Naive thymus-derived CD4-positive, alpha-beta T cell (primary cell): ENCODE results near the gene ATP1A2. TPM values are rescaled to one million over a fixed set of nuclear protein-coding genes. Genes with fewer than 3 reads are reported as not detected.

Experiments used
- ATAC-seq: fragments of 150-1000 bp; cut with Tn5 transposase; 2 replicates; pipeline ENCODE4 v1.10.0; 2021; ENCODE audit warnings: mild to moderate bottlenecking, moderate library complexity
- CTCF ChIA-PET: fragments of 350-600 bp; sonication (Branson Sonifier 250); formaldehyde crosslinking; loops from one replicate; lab custom pipeline; 2021; ENCODE audit warnings: antibody characterized with exemption; lab: Charles Lee
- POLR2A ChIA-PET: fragments of 350-600 bp; sonication (Branson Sonifier 250); formaldehyde crosslinking; loops from one replicate; lab custom pipeline; 2021; ENCODE audit warnings: antibody characterized with exemption, inconsistent platforms; lab: Charles Lee
- DNase-seq, 9 donors: peaks; one replicate each; pipeline versions ENCODE4 v3.0.0 to v3.0.0-alpha.2; 2020 to 2022; ENCODE audit warnings: mixed read lengths in 1 of 9
- H3K27ac ChIP-seq: one replicate; pipeline ENCODE4 v1.7.0; 2013; ENCODE audit warnings: mild to moderate bottlenecking, low read depth, low read length, moderate library complexity
- H3K27me3 ChIP-seq, 2 donors: one replicate each; pipeline ENCODE4 v1.7.0; 2013; ENCODE audit warnings: low read length in 2 of 2, mild to moderate bottlenecking in 2 of 2, moderate library complexity in 2 of 2; ENCODE audit not compliant: control insufficient read depth in 2 of 2, insufficient read depth in 2 of 2
- H3K36me3 ChIP-seq, 3 experiments: 1 replicate in 2 of 3; 2 replicates in 1 of 3; pipeline ENCODE4 v1.7.0; 2013; ENCODE audit warnings: low read length in 3 of 3, mild to moderate bottlenecking in 3 of 3, moderate library complexity in 1 of 3; ENCODE audit not compliant: insufficient read depth in 3 of 3, control insufficient read depth in 2 of 3
- H3K4me1 ChIP-seq, 2 donors: one replicate each; pipeline ENCODE4 v1.7.0; 2013; ENCODE audit warnings: low read length in 2 of 2, mild to moderate bottlenecking in 2 of 2, moderate library complexity in 1 of 2; ENCODE audit not compliant: control insufficient read depth in 2 of 2, insufficient read depth in 2 of 2
- H3K4me3 ChIP-seq: 2 replicates; pipeline ENCODE4 v1.7.0; 2013; ENCODE audit warnings: mild to moderate bottlenecking, low read length
- H3K9me3 ChIP-seq, 3 experiments: 1 replicate in 2 of 3; 2 replicates in 1 of 3; pipeline ENCODE4 v1.7.0; 2013; ENCODE audit warnings: low read length in 3 of 3; ENCODE audit not compliant: control insufficient read depth in 2 of 3
- H3K27ac Mint-ChIP-seq, 9 donors: one replicate each; pipeline ENCODE4 v1.8.0; 2020 to 2022; ENCODE audit warnings: mixed read lengths in 9 of 9, mild to moderate bottlenecking in 8 of 9, moderate library complexity in 5 of 9, inconsistent platforms in 2 of 9
- H3K27me3 Mint-ChIP-seq, 5 donors: one replicate each; pipeline ENCODE4 v1.8.0; 2021 to 2022; ENCODE audit warnings: mixed read lengths in 5 of 5, mild to moderate bottlenecking in 1 of 5
- H3K36me3 Mint-ChIP-seq, 5 donors: one replicate each; pipeline ENCODE4 v1.8.0; 2020 to 2022; ENCODE audit warnings: mixed read lengths in 5 of 5, mild to moderate bottlenecking in 3 of 5, inconsistent platforms in 1 of 5
- H3K4me1 Mint-ChIP-seq, 7 donors: one replicate each; pipeline ENCODE4 v1.8.0; 2020 to 2022; ENCODE audit warnings: mixed read lengths in 7 of 7, mild to moderate bottlenecking in 3 of 7, inconsistent platforms in 1 of 7
- H3K4me3 Mint-ChIP-seq, 10 donors: one replicate each; pipeline ENCODE4 v1.8.0; 2020 to 2022; ENCODE audit warnings: mild to moderate bottlenecking in 10 of 10, mixed read lengths in 10 of 10, moderate library complexity in 6 of 10, inconsistent platforms in 2 of 10
- H3K9me3 Mint-ChIP-seq, 11 donors: one replicate each; pipeline ENCODE4 v1.8.0; 2020 to 2022; ENCODE audit warnings: mixed read lengths in 11 of 11, mild to moderate bottlenecking in 4 of 11, inconsistent platforms in 1 of 11, moderate library complexity in 1 of 11
- intact Hi-C, 2 donors: fragments of 100-400 bp; cut with micrococcal nuclease; formaldehyde crosslinking; loops; one replicate each; pipeline ENCODE4 v1.15.1; 2023
- polyA plus RNA-seq, 2 donors: library from polyadenylated mRNA; unstranded; fragments of 300-500 nt; fragmentation: Illumina TruSeq; gene quantifications; one replicate each; pipeline ENCODE4 v1.2.3, GENCODE V29; 2021
- total RNA-seq, 6 experiments: library from RNA in 5 of 6; stranded (reverse) in 5 of 6; gene quantifications; 1 replicate in 5 of 6; 2 replicates in 1 of 6; pipeline ENCODE4 v1.2.3 and lab custom pipeline; 2021 to 2026

The ATP1A2 gene
- total and polyA plus RNA-seq, 7 experiments from 2014 or later: not detected

DNA sequence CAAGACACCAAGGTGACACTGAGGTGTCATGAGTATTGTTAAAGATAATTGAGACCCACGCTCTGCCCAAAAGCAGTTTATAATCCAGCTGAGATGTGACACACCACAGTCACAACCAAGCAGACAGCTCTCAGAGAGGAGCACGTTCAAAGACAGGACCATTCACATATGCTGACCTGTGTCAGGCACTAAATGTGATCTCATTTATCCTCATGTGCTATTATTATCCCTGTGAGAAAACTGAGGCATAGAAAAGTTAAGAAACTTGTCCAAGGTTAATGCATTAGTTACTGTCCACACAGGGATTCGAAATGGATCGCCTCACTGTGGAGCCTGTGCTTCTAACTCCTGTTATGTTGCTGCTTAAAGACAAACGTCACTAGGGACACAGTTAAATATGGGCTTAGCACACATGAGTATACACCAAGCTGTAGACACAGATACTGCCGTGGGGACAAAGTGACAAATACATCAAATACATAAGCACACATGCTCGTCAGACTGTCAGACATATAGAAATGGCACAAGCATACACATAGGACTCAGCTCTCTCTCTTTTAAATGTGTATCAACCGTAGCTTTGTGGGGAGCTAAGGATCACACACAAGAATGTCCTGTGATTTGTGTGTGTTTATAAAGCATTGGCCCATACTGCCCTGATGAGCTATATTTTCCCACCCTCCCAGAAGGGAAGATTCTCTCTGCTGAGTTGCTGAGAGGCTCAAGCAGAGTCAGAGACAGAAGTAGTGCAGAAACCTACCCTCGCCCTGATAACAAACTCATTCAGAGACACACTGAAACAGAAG is 13.6 kb upstream of the ATP1A2 start:
- no peak overlapping the region for H3K4me3 ChIP-seq
- intact Hi-C loops: loop anchor here (1.0 to 10.0 kb wide), 5 partner anchors 91 to 503 kb away; no protein-coding TSS in a partner anchor
- H3K4me1 Mint-ChIP-seq: peaks cover 27 to 55% (median 44%) of the 10 kb centered on the region in 7 donors

DNA sequence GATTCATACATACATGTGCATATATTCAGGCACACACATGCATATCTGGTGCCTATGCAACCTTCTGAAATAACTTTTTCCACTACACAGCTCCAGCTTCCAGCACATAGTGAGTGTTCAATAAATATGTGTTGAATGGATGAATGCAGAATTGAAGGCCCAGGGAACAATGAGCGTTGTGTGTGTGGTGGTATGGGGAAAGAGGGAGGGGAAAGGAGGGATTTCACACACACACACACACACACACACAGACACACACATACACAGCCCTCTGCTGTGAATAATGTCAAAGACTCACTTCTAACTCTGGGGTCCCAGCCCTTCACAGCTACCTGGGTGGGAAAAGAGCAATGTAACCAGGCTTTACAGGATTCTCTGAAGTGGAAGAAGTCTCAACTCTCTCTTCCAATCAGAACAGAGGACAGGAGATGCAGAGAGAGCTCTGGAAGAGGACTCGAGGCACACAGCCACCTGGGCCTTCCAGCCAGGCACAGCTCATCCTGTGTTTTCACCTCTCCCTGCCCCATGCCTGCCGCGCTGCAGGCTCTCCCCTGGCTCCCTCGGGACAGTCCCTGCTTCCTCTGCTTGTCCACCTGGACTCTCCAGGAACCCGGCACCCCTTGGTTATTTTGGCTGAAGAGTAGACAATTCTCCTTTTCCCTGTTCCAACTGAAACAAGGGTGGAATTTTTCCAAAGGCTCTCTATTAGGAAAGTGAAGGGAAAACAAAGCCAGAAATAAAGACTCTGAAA is 11.7 kb upstream of the ATP1A2 start:
- no peak overlapping the region for H3K4me3 Mint-ChIP-seq
- no peaks in the 10 kb centered on the region for H3K9me3 ChIP-seq
- no peak for ATAC-seq
- H3K36me3 Mint-ChIP-seq: no peaks in the 10 kb centered on the region
- H3K27me3 Mint-ChIP-seq: peaks cover 0 to 3% (median 0%) of the 10 kb centered on the region in 5 donors
- H3K4me3 ChIP-seq: no peak overlapping the region
- no peak overlapping the region for H3K27ac ChIP-seq
- H3K4me1 ChIP-seq: peaks cover 6 to 30% of the 10 kb centered on the region in 2 donors
- no peaks in the 10 kb centered on the region for H3K27me3 ChIP-seq
- DNase-seq: no peak
- peaks cover 0 to 2% (median 0%) of the 10 kb centered on the region in 11 donors for H3K9me3 Mint-ChIP-seq
- intact Hi-C loops: loop anchor here in 1 of 2 donors (10.0 kb wide), 1 partner anchor 501 kb away; no protein-coding TSS in a partner anchor
- ChIA-PET CTCF (interaction anchor here (0.7 to 2.4 kb wide), 6 partner anchors 17 to 148 kb away, joined by 3 to 10 read pairs (median 3); no protein-coding TSS in a partner anchor), POLR2A (interaction anchor here (3.9 kb wide), 1 partner anchor 18 kb away, joined by 15 read pairs; no protein-coding TSS in a partner anchor)
- H3K27ac Mint-ChIP-seq: peak overlapping the region in 7 of 9 donors; percentile 19 to 98 (median 80)
- H3K4me1 Mint-ChIP-seq: peaks cover 20 to 45% (median 34%) of the 10 kb centered on the region in 7 donors
- H3K36me3 ChIP-seq: no peaks in the 10 kb centered on the region

More for the DNA sequence above, 13.6 kb upstream of the ATP1A2 start:
- Mint-ChIP-seq H3K36me3 (no peaks in the 10 kb centered on the region), H3K27me3 (no peaks in the 10 kb centered on the region), H3K9me3 (peaks cover 0 to 2% (median 0%) of the 10 kb centered on the region in 11 donors), H3K4me3 (peak overlapping the region in 3 of 10 donors; percentile 70 to 85 (median 72)), H3K27ac (peak overlapping the region in 8 of 9 donors; percentile 89 to 99 (median 98))
- Histone ChIP-seq H3K4me1 (peaks cover 18 to 37% of the 10 kb centered on the region in 2 donors), H3K27me3 (no peaks in the 10 kb centered on the region), H3K9me3 (no peaks in the 10 kb centered on the region), H3K27ac (peak overlapping the region; percentile 96), H3K36me3 (peaks cover 0 to 4% (median 0%) of the 10 kb centered on the region in 3 experiments)
- ChIA-PET CTCF (interaction anchor here (0.6 to 3.3 kb wide), 15 partner anchors 10 to 277 kb away, joined by 3 to 42 read pairs (median 4); partner anchors contain the start of genes COPA and NCSTN), POLR2A (interaction anchor here (0.6 to 3.9 kb wide), 6 partner anchors 16 to 1634 kb away, joined by 3 to 15 read pairs (median 8); partner anchors contain the start of genes DCAF8 and PEX19)
- DNase-seq: no peak
- no peak for ATAC-seq

DNA sequence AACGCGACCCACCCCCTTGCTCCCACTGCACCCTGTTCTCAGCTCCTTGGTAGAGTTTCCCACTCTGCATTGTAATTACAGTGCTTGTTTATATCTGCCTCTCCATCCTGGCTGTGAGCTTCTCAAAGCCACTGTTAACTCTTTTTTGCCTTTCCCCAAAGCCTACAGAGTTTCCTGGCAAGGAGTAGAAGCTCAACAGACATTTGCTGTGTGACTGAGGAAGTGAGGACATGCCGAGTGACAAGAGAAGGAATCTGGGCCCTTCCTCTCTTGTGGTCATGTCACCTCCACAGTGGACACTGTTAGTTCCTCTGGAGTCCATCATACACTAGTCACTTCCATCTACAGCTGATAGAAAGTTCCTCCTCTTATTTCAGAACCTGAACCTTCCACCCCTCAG is 11.1 kb upstream of the ATP1A2 start:
- Histone ChIP-seq H3K4me3 (no peak overlapping the region), H3K9me3 (no peaks in the 10 kb centered on the region), H3K27me3 (no peaks in the 10 kb centered on the region), H3K27ac (no peak overlapping the region), H3K4me1 (peaks cover 6 to 24% of the 10 kb centered on the region in 2 donors), H3K36me3 (no peaks in the 10 kb centered on the region)
- no peaks in the 10 kb centered on the region for H3K36me3 Mint-ChIP-seq
- H3K4me1 Mint-ChIP-seq: peaks cover 16 to 40% (median 29%) of the 10 kb centered on the region in 7 donors
- DNase-seq (no peak), ATAC-seq (peak; percentile 44)
- no peak overlapping the region for H3K4me3 Mint-ChIP-seq
- peaks cover 0 to 6% (median 0%) of the 10 kb centered on the region in 5 donors for H3K27me3 Mint-ChIP-seq
- H3K27ac Mint-ChIP-seq: peak overlapping the region in 3 of 9 donors; percentile 9 to 78 (median 57)
- H3K9me3 Mint-ChIP-seq: peaks cover 0 to 2% (median 0%) of the 10 kb centered on the region in 11 donors
- POLR2A ChIA-PET: interaction anchor here (0.7 kb wide), 1 partner anchor 238 kb away, joined by 3 read pairs; no protein-coding TSS in a partner anchor
- intact Hi-C loops: loop anchor here in 1 of 2 donors (10.0 kb wide), 1 partner anchor 500 kb away; no protein-coding TSS in a partner anchor
- CTCF ChIA-PET: interaction anchor here (1.0 to 2.4 kb wide), 4 partner anchors 18 to 148 kb away, joined by 3 to 10 read pairs (median 4); no protein-coding TSS in a partner anchor

DNA sequence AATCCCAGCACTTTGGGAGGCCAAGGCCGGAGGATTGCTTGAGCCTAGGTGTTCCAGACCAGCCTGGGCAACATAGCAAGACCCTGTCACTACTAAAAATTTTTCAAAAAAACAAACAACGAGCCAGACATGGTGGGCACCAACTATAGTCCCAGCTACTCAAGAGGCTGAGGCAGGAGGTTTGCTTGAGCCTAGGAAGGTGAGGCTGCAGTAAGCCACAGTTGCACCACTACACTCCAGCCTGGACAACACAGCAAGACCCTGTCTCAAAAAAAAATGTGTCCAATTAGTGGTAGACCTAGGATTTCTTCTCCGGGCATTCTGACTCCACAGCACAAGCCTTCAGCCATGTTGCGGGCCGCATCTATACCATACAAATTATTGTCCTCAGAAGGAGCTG is 10.4 kb upstream of the ATP1A2 start:
- POLR2A ChIA-PET: interaction anchor here (0.7 kb wide), 1 partner anchor 237 kb away, joined by 3 read pairs; no protein-coding TSS in a partner anchor
- CTCF ChIA-PET: interaction anchor here (0.8 to 1.2 kb wide), 3 partner anchors 18 to 147 kb away, joined by 3 to 4 read pairs (median 3); no protein-coding TSS in a partner anchor
- peaks cover 12 to 34% (median 24%) of the 10 kb centered on the region in 7 donors for H3K4me1 Mint-ChIP-seq

DNA sequence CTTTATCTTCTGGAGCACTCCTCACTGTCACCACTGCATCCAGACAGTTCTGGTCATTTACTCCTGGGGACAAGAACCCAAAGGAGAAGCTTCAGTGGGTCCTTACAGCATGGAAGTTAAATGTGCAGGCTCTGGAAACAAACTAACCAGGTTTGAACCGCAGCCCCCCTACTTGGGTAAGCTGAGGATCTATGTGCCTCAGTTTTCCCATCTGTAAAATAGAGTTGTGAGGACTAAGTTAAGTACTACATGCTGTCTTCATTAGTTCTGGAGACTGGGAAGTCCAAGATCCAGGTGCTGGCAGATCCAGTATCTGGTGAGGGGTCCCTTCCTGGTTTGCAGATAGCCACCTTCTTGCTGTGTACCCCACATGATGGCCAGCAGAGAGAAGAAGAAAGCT is 8.0 kb upstream of the ATP1A2 start:
- Mint-ChIP-seq H3K4me3 (no peak overlapping the region), H3K36me3 (no peaks in the 10 kb centered on the region), H3K4me1 (peaks cover 0 to 18% (median 8%) of the 10 kb centered on the region in 7 donors), H3K27ac (peak overlapping the region in 1 of 9 donors; percentile 49), H3K9me3 (peaks cover 0 to 2% (median 0%) of the 10 kb centered on the region in 11 donors), H3K27me3 (peaks cover 0 to 17% (median 6%) of the 10 kb centered on the region in 5 donors)
- Histone ChIP-seq H3K27me3 (no peaks in the 10 kb centered on the region), H3K36me3 (no peaks in the 10 kb centered on the region), H3K9me3 (no peaks in the 10 kb centered on the region), H3K4me1 (no peaks in the 10 kb centered on the region), H3K27ac (no peak overlapping the region), H3K4me3 (no peak overlapping the region)
- ATAC-seq (no peak), DNase-seq (no peak)
- ChIA-PET POLR2A (no interaction called here), CTCF (interaction anchor here (1.1 to 1.5 kb wide), 2 partner anchors 22 to 184 kb away, joined by 3 to 4 read pairs; no protein-coding TSS in a partner anchor)
- intact Hi-C loops: loop anchor here in 1 of 2 donors (10.0 kb wide), 1 partner anchor 497 kb away; no protein-coding TSS in a partner anchor

More for the DNA sequence above, 10.4 kb upstream of the ATP1A2 start:
- no peaks in the 10 kb centered on the region for H3K36me3 Mint-ChIP-seq
- peaks cover 0 to 6% (median 0%) of the 10 kb centered on the region in 5 donors for H3K27me3 Mint-ChIP-seq
- ATAC-seq (no peak), DNase-seq (no peak)
- Histone ChIP-seq H3K27ac (no peak overlapping the region), H3K27me3 (no peaks in the 10 kb centered on the region), H3K36me3 (no peaks in the 10 kb centered on the region), H3K4me3 (no peak overlapping the region), H3K9me3 (no peaks in the 10 kb centered on the region), H3K4me1 (peaks cover 6 to 18% of the 10 kb centered on the region in 2 donors)
- intact Hi-C loops: loop anchor here in 1 of 2 donors (10.0 kb wide), 1 partner anchor 500 kb away; no protein-coding TSS in a partner anchor
- peaks cover 0 to 2% (median 0%) of the 10 kb centered on the region in 11 donors for H3K9me3 Mint-ChIP-seq
- H3K4me3 Mint-ChIP-seq: no peak overlapping the region
- H3K27ac Mint-ChIP-seq: peak overlapping the region in 2 of 9 donors; percentile 9 to 52
